SKM-1 treated with dmso at 0.1 percent for 144 hours (cell line): ENCODE results near the gene CD34.
"Not testable (repeated sequence)": the region's sequence is repeated elsewhere in the genome, so short reads cannot be mapped to it uniquely, and the experiment has no call there.

Experiments
- DNase-seq: peaks from one replicate; lab custom pipeline; 2025; ENCODE audit not compliant: unreplicated experiment; lab: John Stamatoyannopoulos, UW

CD34 gene, protein sequence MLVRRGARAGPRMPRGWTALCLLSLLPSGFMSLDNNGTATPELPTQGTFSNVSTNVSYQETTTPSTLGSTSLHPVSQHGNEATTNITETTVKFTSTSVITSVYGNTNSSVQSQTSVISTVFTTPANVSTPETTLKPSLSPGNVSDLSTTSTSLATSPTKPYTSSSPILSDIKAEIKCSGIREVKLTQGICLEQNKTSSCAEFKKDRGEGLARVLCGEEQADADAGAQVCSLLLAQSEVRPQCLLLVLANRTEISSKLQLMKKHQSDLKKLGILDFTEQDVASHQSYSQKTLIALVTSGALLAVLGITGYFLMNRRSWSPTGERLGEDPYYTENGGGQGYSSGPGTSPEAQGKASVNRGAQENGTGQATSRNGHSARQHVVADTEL

DNA sequence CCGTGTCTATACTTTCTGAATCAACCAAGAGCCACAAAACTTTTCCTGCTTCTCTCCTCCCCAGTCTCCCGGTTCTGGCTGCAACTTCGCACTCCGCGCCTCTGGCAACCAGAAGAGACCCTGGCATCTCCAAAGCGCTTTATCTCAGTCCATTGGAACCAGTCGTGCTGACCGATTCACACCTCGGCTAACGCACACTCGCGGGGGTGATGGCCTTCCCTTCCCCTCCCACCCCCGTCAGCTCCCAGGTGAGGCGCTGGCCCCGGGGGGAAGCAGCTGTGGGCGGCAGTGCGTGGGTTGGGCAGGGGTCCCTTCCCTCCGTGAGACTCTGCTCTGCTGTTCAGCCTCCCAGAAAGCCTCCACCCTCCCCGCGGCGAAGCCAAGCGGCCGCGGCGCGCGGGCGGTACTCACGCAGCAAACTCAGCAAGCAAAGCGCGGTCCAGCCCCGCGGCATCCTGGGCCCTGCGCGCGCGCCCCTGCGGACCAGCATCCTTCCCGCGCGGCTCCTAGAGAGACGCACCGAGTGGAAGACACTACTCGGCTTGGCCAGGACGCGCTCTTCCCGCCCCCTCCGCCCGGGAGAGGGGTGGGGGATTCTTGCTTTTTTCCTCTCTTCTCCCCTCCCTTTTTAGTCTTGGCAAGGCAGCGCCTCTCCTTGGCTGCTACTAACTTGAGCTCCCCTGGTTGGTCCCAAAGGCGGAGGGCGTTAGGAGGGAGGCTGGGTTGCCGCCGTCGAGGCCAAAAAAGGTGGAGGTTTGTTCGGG is at the start of gene CD34:
Gene CD34, minus strand, starts transcription at position 535 of the 764 bp plus-strand sequence. Its CDS starts 45 bp downstream, at position 490.
- no peak for DNase-seq

DNA sequence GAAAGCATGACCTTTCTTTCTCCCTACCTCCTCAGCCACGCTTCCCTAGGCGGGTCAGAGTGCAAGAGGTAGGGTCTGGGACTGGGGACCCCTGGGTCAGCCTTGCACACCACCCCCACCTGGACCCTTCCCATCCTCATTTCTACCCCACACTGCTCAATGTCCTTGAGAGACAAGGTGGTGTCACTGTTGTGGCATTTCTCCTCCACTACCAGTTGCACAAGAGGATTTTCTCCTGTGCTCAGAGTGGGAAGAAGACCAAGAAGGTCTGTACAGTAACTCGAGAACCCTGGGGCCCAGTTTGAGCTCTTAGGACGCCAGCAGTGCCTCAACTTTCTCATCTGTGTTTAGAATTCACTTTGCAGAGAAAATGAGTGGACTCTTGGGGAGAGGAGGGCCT is 49.4 kb upstream of the CD34 start:
- DNase-seq: no peak

DNA sequence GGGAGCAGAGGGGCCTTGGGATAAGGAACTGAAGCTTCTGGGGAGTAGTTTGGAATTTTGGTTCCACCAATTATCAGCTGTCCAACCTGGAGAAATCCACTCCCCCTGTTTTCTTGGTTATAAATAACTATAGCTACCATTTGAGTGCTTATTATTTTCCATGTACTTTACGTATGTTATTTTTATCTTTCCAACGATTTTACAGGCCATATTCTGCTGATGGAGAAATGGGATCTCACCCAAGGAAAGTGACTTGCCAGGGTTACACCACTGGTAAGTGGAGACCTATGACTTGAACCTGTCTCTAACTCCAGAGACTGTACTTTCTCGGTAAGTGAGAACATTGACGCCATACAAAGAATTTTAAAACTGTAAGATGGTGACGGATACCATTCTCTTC is 49.0 kb upstream of the CD34 start:
- DNase-seq: no peak

DNA sequence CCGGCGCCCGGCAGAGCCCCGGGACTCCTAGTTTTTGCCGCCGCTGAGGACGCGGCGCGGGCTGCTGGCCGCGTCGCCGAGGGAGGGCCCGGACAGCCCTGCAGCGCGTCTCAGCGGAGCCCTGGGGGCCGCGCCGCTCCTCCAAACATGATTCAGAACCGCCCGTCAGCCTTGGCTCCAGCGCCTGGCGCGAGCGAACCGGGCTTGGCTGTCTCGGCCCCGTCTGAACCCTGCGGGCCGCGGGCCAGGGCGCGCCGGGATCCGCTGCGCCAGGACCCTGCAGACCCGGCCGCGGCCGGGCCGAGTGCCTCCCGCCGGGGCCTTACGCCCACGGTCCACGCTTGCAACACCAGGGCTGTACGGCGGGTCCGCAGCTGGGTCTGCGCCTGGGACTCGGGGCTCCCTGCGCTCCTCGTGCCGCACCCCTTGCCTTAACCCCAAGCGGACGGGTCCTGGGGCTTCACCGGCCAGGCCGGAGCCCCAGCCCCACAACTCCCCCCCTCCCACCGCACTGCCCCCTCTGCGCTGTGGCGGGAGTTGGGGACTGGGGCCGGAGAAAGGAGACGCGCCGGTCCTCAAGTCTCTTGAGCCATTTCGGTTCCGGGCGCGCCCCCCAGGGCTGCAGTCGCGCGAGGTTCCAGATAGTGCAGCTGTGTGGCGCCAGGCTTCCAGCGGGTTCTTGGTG is 48.4 kb upstream of the CD34 start:
- DNase-seq: no peak

DNA sequence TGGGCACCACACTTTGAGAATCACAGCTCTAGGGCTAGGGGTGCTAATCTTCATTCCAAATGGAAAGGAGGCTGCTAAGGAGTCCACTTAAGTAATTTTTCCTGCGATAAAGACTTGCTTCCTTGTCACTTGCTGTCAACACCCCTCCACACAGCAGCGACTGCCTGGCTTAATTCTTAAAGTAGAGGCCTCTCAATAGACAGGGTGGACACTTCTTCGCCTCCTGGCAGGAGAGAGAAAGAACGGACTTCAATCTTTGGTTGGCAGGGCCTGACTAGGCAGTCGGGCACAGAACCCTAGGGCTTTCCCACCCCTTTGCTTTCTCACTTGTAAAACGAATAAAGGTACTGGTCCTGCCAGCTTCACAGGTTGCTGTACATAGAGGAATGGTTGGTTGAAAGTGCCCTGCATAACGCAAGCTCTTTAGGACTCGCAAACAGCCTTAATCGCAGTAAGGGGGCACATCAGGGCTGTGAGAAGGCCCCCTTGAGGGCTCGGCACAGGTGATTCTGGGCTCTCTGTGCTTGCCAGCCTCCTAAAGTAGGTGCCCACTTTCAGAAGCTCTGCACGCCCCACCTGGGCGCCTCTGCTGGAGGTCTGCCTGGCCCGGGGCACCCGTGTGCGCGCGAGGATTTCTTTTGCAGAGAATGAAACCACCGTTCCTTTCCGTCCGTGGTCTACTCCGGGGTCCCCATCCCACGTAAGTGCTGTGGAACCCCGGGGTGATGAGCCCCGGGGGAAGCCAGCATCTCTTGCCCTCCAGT is 47.6 kb upstream of the CD34 start:
- no peak for DNase-seq

DNA sequence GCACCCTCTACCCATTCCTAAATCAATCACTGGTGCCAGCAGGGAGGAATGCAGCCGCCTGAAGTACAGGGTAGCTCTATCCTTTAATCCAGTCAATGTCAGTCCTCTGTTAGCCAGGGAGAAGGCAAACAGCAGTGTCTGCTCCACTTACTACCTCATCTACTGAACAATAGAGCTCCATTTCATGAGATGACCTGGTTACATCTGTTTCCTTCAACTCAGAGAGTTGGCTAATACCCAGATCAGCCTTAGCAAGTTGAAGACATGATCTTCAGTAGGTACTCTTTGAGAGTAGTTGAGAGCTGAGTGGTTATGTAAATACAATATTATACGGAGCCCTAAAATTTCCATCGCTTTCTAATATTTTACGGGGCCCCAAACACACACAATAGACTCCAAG is 46.1 kb upstream of the CD34 start:
- no peak for DNase-seq

DNA sequence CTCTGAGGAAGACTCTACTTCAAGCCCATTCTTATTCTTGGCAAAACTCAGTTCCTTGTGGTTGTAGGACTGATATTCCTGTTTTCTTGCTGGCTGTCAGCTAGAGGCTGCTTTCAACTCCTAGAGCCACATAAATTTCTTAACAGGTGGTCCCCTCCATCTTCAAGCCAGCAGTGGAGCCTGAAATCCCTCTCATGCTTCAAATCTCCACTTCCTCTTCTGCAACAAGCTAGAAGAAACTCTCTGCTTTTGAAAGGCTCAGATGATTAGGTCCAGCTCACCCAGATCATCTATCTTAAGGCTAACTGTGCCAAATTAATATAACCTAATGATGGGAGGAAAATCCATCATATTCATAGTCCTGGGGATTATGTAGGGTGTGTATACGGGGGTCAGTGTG is 43.2 kb upstream of the CD34 start:
- no peak for DNase-seq

DNA sequence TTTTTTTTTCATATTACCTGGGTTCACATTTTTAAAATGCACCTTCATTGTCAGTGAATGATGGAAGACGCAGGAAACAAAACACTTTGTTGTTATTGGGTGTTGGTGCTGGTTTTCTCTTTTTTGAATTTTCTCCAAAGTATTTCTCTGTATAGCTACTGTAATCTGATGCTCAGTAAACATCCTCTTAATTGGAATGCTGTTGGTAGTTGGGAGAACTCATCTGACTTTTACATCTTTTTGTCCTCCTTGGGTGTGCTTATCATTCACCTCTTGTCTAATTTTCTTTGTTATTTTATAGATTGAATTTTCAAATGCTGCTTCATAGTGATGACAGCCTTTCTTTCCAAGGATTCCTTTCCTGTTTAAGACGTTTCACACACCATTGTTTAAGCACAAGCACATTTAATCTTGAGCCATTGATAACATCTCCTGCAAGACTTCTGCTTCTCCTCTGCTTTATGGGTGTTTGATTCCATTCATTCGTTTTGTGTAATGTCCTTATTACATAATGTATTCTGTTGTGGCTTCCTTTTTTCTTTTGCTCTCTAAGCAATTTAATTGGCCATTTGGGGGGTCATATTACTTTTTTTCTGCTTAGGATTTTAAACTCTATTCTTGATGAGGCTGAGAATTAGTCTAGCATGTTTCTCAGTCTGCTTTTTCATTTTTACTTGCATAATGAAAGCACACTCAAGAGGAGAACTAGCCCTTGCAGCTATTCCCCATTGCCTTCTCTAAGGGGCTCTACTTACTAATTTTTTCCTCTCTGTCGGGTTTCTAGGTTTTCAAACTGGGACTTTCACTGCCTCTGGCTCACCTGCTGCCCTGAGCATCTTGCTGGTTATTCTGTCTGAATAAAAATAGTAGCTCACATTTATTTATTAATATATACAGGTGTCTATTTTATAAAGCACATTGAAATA is 42.0 kb upstream of the CD34 start:
- DNase-seq: peak; percentile 33

DNA sequence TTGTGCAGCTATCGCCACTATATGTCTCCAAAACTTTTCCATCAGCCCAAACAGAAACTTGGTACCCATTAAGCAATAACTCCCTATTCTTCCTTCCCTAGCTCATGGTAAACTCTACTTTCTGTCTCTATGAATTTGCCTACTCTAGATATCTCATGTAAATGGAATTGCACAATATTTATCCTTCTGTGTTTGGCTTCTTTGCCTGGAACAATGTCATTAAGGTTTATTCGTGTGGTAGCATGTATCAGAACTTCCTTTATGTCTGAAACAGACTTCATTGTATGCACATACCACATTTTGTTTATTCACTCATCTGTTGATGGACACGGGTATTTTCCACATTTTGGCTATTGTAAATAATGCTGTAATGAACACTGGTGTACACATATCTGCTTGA is 40.7 kb upstream of the CD34 start:
- DNase-seq: no peak

DNA sequence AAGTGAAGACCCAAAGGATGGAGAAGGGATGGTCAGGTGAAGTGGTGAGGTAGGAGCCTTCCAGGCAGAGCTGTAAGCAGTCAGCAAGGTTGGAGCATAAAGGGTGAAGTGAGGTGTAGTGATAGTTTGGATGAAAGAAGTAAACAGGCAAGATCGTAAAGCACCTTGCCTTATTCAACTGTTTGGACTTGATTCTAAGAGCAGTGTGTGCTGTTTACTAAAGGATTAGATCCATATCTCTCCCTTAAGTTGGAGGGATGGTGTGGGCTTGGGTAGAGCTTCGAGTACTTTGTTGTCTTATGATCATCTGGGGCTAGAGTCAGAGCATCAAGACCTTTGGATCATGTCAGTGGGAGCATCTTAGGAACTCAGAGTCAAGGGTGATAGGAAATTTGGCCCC is 39.8 kb upstream of the CD34 start:
- DNase-seq: no peak

DNA sequence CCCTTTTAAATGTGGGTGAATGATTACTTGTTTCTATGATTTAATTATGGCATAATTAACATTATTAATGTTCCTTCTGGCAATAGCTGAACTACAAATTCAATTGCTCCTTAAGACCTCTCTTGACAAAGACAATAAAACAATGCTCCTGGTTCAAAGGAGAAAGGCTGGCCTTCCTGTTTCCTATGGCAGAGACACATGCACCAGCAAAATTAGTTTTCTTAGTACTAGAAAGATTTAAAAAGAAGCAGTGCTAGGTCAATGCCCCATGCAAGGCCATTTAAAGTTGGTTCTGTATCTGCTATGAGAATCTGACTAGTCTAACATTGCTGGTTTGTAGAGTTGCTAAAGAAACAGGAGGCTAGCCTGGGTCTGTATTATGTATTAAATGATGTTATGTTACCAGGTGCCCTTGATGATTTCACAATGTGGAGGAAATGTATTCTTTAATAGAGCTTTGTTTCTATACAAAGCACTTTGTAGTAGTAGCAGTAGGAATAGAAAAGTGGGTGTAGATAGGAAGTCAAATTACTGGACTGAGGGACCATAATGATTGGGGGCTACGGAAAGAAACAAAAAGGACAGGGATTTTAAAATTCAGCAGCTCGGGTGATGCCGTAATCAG is 38.8 kb upstream of the CD34 start:
- DNase-seq: no peak

DNA sequence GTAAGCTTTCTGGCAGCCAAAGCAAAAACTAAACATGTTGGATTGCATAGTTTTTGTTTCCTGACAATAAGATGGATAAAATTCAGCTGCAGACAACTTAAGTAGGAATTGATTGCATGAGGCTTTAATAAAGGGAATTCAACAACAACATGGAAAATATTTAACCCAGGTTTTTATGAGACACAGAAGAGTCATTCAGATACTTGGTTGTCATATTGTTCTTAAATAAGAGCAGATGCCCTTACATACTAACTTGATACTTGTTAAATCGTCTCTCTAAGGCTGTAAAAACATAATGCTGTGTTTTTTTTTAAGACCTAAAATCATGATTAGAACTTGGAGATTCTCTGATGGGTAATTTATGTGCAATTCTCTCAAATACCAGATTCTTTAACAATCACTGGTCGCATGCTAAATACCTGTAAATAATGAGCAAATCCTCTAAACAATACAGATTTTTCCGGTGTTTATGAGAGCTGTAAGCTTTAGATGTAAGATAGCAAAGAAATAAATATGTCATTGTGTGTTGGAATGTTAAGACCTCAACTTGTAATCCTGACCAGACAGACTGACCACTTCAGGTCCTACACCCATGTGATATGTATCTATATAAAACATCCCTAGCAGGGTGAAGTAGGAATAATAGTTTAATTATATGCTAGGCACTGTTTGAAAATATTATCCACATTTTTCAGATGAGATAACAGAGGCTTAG is 37.8 kb upstream of the CD34 start:
- DNase-seq: no peak

DNA sequence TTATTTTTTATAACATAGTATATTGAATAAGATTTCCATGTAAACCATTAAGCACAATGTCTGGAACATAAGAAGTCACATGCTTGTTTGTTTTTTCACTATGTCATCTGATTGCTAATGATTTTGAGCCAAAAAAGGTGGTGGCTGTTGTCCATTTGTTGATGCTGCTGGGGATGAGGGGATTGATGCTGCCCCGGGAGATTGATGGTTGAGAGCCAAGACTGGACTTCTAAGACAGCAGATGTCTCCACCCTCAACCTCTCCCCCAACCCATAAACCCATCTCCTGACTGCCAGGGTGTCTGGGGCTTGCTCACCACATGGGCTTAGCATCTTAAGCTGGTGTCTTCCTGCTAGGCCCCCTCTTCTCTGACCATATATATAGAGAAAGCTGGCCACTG is 35.8 kb upstream of the CD34 start:
- DNase-seq: no peak

DNA sequence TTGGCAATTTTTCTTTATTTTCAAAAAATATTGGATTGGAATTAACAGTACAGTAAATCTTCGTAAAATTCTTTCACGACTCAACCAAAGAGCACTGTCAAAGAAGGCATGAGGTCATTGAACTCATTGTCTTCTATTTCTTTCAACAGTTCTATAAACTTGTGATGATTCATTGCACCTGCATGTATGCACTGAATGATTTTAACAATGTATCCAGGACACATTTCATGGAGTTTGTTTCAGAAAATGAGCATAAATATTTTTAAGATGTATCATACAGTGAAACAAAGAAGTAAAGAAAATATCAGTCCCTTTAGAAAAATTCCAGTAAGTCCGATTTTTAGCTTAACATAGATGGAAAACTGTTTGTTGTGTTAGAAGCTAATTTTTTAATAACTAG is 33.6 kb upstream of the CD34 start:
- DNase-seq: no peak

DNA sequence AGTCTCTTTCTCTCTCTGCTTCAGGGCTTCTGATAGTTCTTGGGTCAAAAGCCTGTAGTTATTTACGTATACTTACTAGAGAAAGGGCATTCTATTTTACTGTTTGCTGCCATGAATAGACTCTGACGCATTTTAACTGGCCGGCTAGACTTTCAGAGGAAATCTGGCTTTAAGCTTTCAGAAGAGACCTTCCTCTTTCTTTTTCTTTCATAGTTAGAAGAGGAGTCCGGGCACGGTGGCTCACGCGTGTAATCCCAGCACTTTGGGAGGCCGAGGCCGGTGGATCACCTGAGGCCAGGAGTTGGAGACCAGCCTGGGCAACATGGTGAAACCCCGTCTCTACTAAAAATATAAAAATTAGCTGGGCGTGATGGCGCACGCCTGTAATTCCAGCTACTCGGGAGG is 31.4 kb upstream of the CD34 start:
- not testable (repeated sequence) for DNase-seq

DNA sequence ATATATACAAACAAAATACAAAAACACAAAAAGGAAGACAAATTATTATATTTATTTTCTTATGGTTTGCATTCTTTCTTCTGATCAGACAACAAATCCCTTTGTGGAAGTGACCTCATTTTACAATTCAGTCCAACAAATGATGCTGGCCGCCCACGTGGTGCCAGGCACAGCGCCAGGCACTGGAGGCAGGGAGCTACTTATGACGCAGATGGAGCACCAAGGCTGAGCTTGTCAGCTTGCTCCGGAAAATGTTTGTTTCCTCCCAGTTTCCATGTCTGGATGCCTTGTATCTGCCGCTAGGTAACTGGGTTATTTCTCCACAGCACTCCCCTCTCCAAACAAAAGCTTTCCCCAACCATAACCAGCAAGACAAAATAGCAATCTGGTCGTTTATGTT is 30.7 kb upstream of the CD34 start:
- no peak for DNase-seq

DNA sequence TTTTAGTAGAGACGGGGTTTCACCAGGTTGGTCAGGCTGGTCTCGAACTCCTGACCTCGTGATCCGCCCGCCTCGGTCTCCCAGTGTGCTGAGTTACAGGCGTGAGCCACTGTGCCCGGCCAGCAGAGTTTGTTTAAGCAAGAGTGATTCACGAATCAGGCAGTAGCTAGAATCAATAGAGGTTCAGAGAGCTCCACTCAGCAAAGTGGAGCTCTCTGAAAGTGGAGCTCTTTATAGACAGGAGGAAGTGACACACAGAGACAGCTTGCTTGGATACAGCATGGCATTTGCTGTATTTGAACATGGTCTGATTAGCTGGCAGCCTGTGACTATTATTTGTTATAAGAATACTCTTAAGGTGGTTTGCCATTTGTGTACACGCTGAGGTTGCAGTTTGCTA is 27.1 kb upstream of the CD34 start:
- no peak for DNase-seq

DNA sequence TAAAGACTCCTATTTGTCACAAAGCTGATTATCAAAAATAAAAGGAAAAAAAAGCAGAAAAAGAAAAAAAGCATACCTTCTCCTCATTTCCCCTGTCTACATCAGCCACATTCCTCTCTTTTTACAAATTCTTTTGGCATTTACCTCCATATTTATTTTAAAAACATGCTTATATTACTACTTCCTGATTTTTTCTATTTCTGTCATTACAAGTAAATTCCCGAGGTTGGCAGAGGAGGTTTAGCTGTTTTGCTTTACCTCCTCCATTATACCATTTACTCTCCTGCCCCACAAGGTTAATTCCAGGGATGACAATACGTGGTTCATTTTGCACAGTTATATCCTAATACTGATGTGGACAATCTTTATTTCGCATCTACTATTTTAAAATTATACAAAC is 26.3 kb upstream of the CD34 start:
- no peak for DNase-seq

DNA sequence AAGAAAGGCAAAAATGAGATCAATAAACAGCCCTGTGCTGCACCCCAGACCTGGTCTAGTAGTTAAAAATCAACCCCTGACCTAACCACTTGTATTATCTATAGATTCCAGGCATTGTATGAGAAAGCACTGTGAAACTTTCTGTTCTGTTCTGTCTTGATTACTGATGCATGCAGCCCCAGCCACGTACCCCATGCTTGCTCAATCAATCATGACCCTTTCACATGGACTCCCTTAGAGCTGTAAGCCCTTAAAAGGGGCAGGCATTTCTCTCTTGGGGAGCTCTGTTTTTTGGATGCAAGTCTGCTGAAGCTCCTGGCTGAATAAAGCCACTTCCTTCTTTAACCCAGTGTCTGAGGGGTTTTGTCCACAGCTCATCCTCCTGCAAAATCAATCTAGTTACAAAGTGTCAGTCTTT is 24.2 kb upstream of the CD34 start:
- peak; percentile 7 for DNase-seq
